Measurements from ENCODE around the gene SRD5A1.

- TF ChIP-seq CTCF (conservative IDR thresholded peaks at IDR 0.05) = no peak
- no peak for TF ChIP-seq ZFX (IDR thresholded peaks at IDR 0.05)
Measured at GRCh38 chr5:6717247-6717646, 84.0 kb downstream of the SRD5A1 start.
